ENCODE results near the gene EBLN1. TPM values are rescaled to one million over a fixed set of nuclear protein-coding genes. Genes with fewer than 3 reads are reported as not detected.

EBLN1 gene
- polyA plus RNA-seq, 1 donor from 2014 or later: not detected

DNA sequence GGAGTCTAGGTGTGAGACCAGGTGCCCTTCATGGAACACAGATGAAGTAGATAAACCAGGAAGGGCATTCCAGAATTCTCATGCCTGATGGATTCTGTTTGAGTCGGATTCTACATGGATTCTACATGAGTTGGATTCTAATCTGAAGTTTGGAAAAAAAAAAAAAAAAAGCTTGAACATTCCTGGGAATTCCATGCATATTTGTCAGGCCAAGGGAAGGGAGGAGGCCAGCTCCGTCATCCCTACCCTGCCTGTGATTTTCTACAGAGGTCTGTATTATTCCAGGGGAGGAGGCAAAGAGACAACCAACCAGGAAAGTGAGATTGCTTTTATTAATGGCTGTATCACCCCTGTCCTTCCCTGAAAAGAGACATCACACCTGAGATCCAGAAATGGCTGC, 27.8 kb upstream of the EBLN1 start:
- H3K36me3 ChIP-seq (ENCODE audit: insufficient read depth, low read length): no peaks in the 10 kb centered on the region
- TF ChIP-seq TAF1 (IDR thresholded peaks at IDR 0.05; ENCODE audit: low read depth): no peak
- no peak for TF ChIP-seq EZH2 (IDR thresholded peaks at IDR 0.05; ENCODE audit: borderline replicate concordance, insufficient read depth, low read length, poor library complexity, severe bottlenecking)
- no peak for TF ChIP-seq MXI1 (conservative IDR thresholded peaks at IDR 0.05; ENCODE audit: poor library complexity, severe bottlenecking)
- TF ChIP-seq SMC3 (conservative IDR thresholded peaks at IDR 0.05; ENCODE audit: poor library complexity): no peak
- TF ChIP-seq, protein P1, sequence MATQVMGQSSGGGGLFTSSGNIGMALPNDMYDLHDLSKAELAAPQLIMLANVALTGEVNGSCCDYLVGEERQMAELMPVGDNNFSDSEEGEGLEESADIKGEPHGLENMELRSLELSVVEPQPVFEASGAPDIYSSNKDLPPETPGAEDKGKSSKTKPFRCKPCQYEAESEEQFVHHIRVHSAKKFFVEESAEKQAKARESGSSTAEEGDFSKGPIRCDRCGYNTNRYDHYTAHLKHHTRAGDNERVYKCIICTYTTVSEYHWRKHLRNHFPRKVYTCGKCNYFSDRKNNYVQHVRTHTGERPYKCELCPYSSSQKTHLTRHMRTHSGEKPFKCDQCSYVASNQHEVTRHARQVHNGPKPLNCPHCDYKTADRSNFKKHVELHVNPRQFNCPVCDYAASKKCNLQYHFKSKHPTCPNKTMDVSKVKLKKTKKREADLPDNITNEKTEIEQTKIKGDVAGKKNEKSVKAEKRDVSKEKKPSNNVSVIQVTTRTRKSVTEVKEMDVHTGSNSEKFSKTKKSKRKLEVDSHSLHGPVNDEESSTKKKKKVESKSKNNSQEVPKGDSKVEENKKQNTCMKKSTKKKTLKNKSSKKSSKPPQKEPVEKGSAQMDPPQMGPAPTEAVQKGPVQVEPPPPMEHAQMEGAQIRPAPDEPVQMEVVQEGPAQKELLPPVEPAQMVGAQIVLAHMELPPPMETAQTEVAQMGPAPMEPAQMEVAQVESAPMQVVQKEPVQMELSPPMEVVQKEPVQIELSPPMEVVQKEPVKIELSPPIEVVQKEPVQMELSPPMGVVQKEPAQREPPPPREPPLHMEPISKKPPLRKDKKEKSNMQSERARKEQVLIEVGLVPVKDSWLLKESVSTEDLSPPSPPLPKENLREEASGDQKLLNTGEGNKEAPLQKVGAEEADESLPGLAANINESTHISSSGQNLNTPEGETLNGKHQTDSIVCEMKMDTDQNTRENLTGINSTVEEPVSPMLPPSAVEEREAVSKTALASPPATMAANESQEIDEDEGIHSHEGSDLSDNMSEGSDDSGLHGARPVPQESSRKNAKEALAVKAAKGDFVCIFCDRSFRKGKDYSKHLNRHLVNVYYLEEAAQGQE (IDR thresholded peaks at IDR 0.05; ENCODE audit: borderline replicate concordance): no peak
- TF ChIP-seq EP300 (conservative IDR thresholded peaks at IDR 0.05; ENCODE audit: poor library complexity, severe bottlenecking): no peak
- no peak for TF ChIP-seq POLR2AphosphoS5 (IDR thresholded peaks at IDR 0.05)
- TF ChIP-seq RAD21 (conservative IDR thresholded peaks at IDR 0.05): no peak
- TF ChIP-seq, protein P2, sequence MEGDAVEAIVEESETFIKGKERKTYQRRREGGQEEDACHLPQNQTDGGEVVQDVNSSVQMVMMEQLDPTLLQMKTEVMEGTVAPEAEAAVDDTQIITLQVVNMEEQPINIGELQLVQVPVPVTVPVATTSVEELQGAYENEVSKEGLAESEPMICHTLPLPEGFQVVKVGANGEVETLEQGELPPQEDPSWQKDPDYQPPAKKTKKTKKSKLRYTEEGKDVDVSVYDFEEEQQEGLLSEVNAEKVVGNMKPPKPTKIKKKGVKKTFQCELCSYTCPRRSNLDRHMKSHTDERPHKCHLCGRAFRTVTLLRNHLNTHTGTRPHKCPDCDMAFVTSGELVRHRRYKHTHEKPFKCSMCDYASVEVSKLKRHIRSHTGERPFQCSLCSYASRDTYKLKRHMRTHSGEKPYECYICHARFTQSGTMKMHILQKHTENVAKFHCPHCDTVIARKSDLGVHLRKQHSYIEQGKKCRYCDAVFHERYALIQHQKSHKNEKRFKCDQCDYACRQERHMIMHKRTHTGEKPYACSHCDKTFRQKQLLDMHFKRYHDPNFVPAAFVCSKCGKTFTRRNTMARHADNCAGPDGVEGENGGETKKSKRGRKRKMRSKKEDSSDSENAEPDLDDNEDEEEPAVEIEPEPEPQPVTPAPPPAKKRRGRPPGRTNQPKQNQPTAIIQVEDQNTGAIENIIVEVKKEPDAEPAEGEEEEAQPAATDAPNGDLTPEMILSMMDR (IDR thresholded peaks at IDR 0.05; ENCODE audit: poor library complexity, severe bottlenecking): no peak

DNA sequence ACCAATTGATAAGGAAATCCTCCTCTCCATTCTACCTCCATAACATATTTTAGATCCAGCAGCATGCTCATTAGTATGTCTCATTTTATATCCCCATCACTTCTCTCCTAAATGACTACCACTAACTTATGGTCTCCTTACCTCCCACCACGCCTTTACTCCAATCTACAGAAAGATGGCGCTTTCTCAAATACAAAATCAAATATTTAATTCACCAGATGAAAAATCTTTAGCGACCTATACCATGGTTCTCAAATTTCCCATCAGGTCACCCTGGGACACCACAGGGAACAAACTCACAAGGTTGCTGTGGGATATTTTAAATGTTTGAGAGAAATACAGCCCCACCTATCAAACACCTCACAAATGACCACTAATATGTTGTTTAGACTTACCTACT, 27.0 kb upstream of the EBLN1 start:
- Histone ChIP-seq H3K4me3 (ENCODE audit: low read length) (no peak overlapping the region), H4K20me1 (ENCODE audit: insufficient read depth) (no peaks in the 10 kb centered on the region), H3K9me3 (ENCODE audit: low read length) (no peaks in the 10 kb centered on the region), H3K9me2 (ENCODE audit: insufficient read depth, low read length) (no peaks in the 10 kb centered on the region), H3K27me3 (ENCODE audit: insufficient read depth, low read depth, low read length) (peaks cover 3% of the 10 kb centered on the region), H3K27ac (ENCODE audit: low read length) (no peak overlapping the region), H2AFZ (ENCODE audit: low read depth, low read length) (no peak overlapping the region), H3K79me2 (replicated peaks; ENCODE audit: insufficient read depth, low read length) (no peaks in the 10 kb centered on the region), H3K36me3 (ENCODE audit: insufficient read depth, low read length) (no peaks in the 10 kb centered on the region), H3K4me2 (ENCODE audit: low read length) (no peak overlapping the region), H3K9ac (ENCODE audit: low read length) (no peak overlapping the region), H3F3A (ENCODE audit: insufficient read depth, low read length, poor library complexity, severe bottlenecking) (no peaks in the 10 kb centered on the region)
- TF ChIP-seq TAF1 (IDR thresholded peaks at IDR 0.05; ENCODE audit: low read depth) (no peak), SMC3 (conservative IDR thresholded peaks at IDR 0.05; ENCODE audit: poor library complexity) (no peak), EP300 (conservative IDR thresholded peaks at IDR 0.05; ENCODE audit: poor library complexity, severe bottlenecking) (no peak), EZH2 (IDR thresholded peaks at IDR 0.05; ENCODE audit: borderline replicate concordance, insufficient read depth, low read length, poor library complexity, severe bottlenecking) (no peak), MXI1 (conservative IDR thresholded peaks at IDR 0.05; ENCODE audit: poor library complexity, severe bottlenecking) (no peak)
- TF ChIP-seq, protein P2 (IDR thresholded peaks at IDR 0.05; ENCODE audit: poor library complexity, severe bottlenecking): no peak
- TF ChIP-seq, protein P1 (IDR thresholded peaks at IDR 0.05; ENCODE audit: borderline replicate concordance): no peak

More for the DNA sequence above, 27.8 kb upstream of the EBLN1 start:
- Histone ChIP-seq H3K27ac (ENCODE audit: low read length) (no peak overlapping the region), H3K79me2 (replicated peaks; ENCODE audit: insufficient read depth, low read length) (no peaks in the 10 kb centered on the region), H3K4me2 (ENCODE audit: low read length) (no peak overlapping the region), H3K9ac (ENCODE audit: low read length) (no peak overlapping the region), H3F3A (ENCODE audit: insufficient read depth, low read length, poor library complexity, severe bottlenecking) (no peaks in the 10 kb centered on the region), H4K20me1 (ENCODE audit: insufficient read depth) (no peaks in the 10 kb centered on the region), H3K9me2 (ENCODE audit: insufficient read depth, low read length) (no peaks in the 10 kb centered on the region), H3K4me3 (ENCODE audit: low read length) (no peak overlapping the region), H3K27me3 (ENCODE audit: insufficient read depth, low read depth, low read length) (peaks cover 10% of the 10 kb centered on the region), H2AFZ (ENCODE audit: low read depth, low read length) (no peak overlapping the region), H3K9me3 (ENCODE audit: low read length) (no peaks in the 10 kb centered on the region)
